Brain microvascular endothelial cell (primary cell): Measurements from ENCODE around the gene INPP1.

Experiments used
- DNase-seq: peaks from one replicate; pipeline ENCODE4 v3.0.0-alpha.2; 2020
- H3K27ac ChIP-seq: fragments of 250-450 bp; sonication (Bioruptor Pico); 2 replicates; pipeline ENCODE4 v1.5.1; 2020; ENCODE audit warnings: mild to moderate bottlenecking, moderate library complexity
- H3K27me3 ChIP-seq: fragments of 250-450 bp; sonication (Bioruptor Pico); replicated peaks from 2 replicates; pipeline ENCODE4 v1.5.1; 2020; ENCODE audit warnings: mild to moderate bottlenecking
- H3K36me3 ChIP-seq: fragments of 250-450 bp; sonication (Bioruptor Pico); replicated peaks from 2 replicates; pipeline ENCODE4 v1.5.1; 2020; ENCODE audit warnings: mild to moderate bottlenecking
- H3K4me3 ChIP-seq: 2 replicates; pipeline ENCODE4 v1.5.1; 2011; ENCODE audit warnings: low read depth, mild to moderate bottlenecking, control low read depth, low read length, moderate library complexity
- CTCF ChIP-seq: IDR thresholded peaks from 2 replicates; pipeline ENCODE4 v1.5.1; 2011; ENCODE audit warnings: low read depth, mild to moderate bottlenecking, moderate library complexity, low read length, control low read depth, inconsistent platforms; ENCODE audit errors: missing control alignments
- in situ Hi-C: cut with HindIII; loops from 2 replicates; pipeline ENCODE4 v1.10.0; 2017; ENCODE audit warnings: low sequenced_read_pairs, low pct_ligation_motif_present

INPP1 gene

GRCh38 chr2:190327867-190328572 is 15.4 kb upstream of the INPP1 start:
- no peaks in the 10 kb centered on the region for H3K36me3 ChIP-seq
- no peaks in the 10 kb centered on the region for H3K27me3 ChIP-seq
- in situ Hi-C loops: no loop called here
- H3K27ac ChIP-seq: no peak overlapping the region
- no peak overlapping the region for H3K4me3 ChIP-seq
- TF ChIP-seq CTCF: no peak
- DNase-seq: no peak

- H3K27ac ChIP-seq: no peak overlapping the region
- no peak for DNase-seq
- TF ChIP-seq CTCF: no peak
- no peaks in the 10 kb centered on the region for H3K27me3 ChIP-seq
- H3K4me3 ChIP-seq: no peak overlapping the region
- in situ Hi-C loops: no loop called here
- H3K36me3 ChIP-seq: no peaks in the 10 kb centered on the region
Observed at GRCh38 chr2:190328573-190329147, 14.7 kb upstream of the INPP1 start.

DNA sequence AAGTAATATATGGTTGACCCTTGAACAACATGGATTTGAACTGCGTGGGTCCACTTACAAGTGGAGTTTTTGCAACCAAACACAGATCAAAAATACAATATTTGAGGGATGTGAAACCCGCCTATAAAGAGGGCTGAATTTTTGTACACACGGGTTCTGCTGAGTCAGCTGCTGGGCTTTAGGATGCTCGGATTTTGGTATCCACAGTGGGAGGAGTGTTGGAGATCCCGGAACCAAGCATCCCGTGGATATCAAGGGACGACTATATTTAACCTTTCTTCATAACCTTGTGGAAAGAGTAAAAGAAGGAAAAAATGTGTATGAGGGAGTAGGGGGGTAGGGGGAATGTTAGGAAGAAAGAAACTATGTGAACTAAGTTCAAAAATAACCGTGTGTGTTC is 10.0 kb upstream of the INPP1 start:
- in situ Hi-C loops: no loop called here
- no peak for DNase-seq
- TF ChIP-seq CTCF: no peak
- Histone ChIP-seq H3K36me3 (no peaks in the 10 kb centered on the region), H3K27ac (no peak overlapping the region), H3K4me3 (no peak overlapping the region), H3K27me3 (no peaks in the 10 kb centered on the region)

DNA sequence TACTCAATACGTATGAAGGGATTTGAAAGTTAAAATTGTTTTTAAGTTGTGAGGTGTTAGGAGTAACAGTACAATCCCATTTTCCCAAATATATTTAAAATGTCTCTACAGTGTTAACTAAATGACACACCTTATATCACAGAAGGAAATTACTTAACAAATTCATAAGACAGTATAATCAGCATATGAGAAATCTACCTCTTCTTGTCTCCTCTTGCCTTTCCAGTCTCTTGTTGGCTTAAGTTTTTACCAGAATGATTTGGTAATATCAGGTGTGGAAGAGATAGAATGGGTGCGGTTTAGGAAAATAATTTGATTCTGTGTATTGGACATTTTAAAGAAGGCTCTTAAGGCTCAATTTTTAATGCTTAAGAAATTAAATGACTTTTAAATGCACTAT is 9.5 kb upstream of the INPP1 start:
- Histone ChIP-seq H3K4me3 (no peak overlapping the region), H3K27me3 (no peaks in the 10 kb centered on the region)
- in situ Hi-C loops: no loop called here

GRCh38 chr2:190334479-190335224 is 8.7 kb upstream of the INPP1 start:
- Histone ChIP-seq H3K36me3 (no peaks in the 10 kb centered on the region), H3K27ac (no peak overlapping the region)

More for the DNA sequence above, 9.5 kb upstream of the INPP1 start:
- DNase-seq: no peak
- no peaks in the 10 kb centered on the region for H3K36me3 ChIP-seq
- H3K27ac ChIP-seq: no peak overlapping the region
- TF ChIP-seq CTCF: no peak

More at GRCh38 chr2:190334479-190335224, 8.7 kb upstream of the INPP1 start:
- in situ Hi-C loops: no loop called here
- no peaks in the 10 kb centered on the region for H3K27me3 ChIP-seq
- TF ChIP-seq CTCF: no peak
- DNase-seq: no peak
- no peak overlapping the region for H3K4me3 ChIP-seq
